Central memory CD8-positive, alpha-beta T cell (primary cell): ENCODE measurements around the gene SKAP2.

Experiments used
- ATAC-seq: fragments of 150-1000 bp; cut with Tn5 transposase; replicated peaks from 2 replicates; pipeline ENCODE4 v1.10.0; 2022; ENCODE audit warnings: mild to moderate bottlenecking, moderate FRiP score, moderate number of reproducible peaks; ENCODE audit not compliant: poor library complexity, severe bottlenecking; ENCODE audit errors: extremely low read depth
- DNase-seq, 2 donors: peaks; one replicate each; pipeline ENCODE4 v3.0.0; 2021; ENCODE audit warnings: low spot score in 2 of 2
- H3K27ac Mint-ChIP-seq: one replicate; pipeline ENCODE4 v1.8.0; 2022; ENCODE audit warnings: low read depth, mild to moderate bottlenecking, moderate library complexity, mixed read lengths
- H3K27me3 Mint-ChIP-seq: one replicate; pipeline ENCODE4 v1.8.0; 2022; ENCODE audit warnings: mixed read lengths
- H3K36me3 Mint-ChIP-seq: one replicate; pipeline ENCODE4 v1.8.0; 2022; ENCODE audit warnings: mild to moderate bottlenecking, moderate library complexity, mixed read lengths; ENCODE audit not compliant: insufficient read depth
- H3K4me1 Mint-ChIP-seq: one replicate; pipeline ENCODE4 v1.8.0; 2022; ENCODE audit warnings: mixed read lengths
- H3K4me3 Mint-ChIP-seq: one replicate; pipeline ENCODE4 v1.8.0; 2022; ENCODE audit warnings: mild to moderate bottlenecking, moderate library complexity, mixed read lengths
- H3K9me3 Mint-ChIP-seq: one replicate; pipeline ENCODE4 v1.8.0; 2022; ENCODE audit warnings: mixed read lengths

SKAP2 gene

GRCh38 chr7:26784118-26784517, 80.3 kb downstream of the SKAP2 start:
- Mint-ChIP-seq H3K27ac (no peak overlapping the region), H3K4me1 (no peaks in the 10 kb centered on the region), H3K27me3 (no peaks in the 10 kb centered on the region), H3K4me3 (no peak overlapping the region), H3K36me3 (no peaks in the 10 kb centered on the region), H3K9me3 (no peaks in the 10 kb centered on the region)
- DNase-seq (no peak), ATAC-seq (no peak)

DNA sequence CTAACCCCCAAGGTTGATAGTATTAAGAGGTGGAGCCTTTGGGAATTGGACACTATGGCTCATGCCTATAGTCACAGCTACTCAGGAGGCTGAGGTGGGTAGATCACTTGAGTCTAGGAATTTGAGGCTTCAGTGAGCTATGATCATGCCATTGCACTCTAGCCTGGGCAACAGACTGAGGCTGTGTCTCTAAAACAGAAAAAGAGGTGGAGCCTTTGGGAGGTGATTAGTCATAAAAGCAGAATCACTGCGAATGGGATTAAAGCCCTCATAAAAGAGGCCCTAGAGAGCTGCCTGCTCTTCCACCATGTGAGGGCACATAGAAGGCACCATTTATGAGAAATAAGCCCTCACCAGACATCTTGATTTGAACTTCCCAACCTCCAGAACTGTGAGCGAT, 81.9 kb downstream of the SKAP2 start:
- Mint-ChIP-seq H3K27ac (no peak overlapping the region), H3K36me3 (no peaks in the 10 kb centered on the region), H3K4me3 (no peak overlapping the region), H3K9me3 (no peaks in the 10 kb centered on the region), H3K27me3 (no peaks in the 10 kb centered on the region), H3K4me1 (no peaks in the 10 kb centered on the region)
- ATAC-seq (no peak), DNase-seq (no peak)

GRCh38 chr7:26779978-26780595, 84.3 kb downstream of the SKAP2 start:
- H3K4me3 Mint-ChIP-seq = no peak overlapping the region
- no peak for ATAC-seq
- DNase-seq = no peak
- H3K9me3 Mint-ChIP-seq = no peaks in the 10 kb centered on the region
- H3K36me3 Mint-ChIP-seq = no peaks in the 10 kb centered on the region
- H3K27ac Mint-ChIP-seq = no peak overlapping the region
- H3K4me1 Mint-ChIP-seq = no peaks in the 10 kb centered on the region
- H3K27me3 Mint-ChIP-seq = no peaks in the 10 kb centered on the region

DNA sequence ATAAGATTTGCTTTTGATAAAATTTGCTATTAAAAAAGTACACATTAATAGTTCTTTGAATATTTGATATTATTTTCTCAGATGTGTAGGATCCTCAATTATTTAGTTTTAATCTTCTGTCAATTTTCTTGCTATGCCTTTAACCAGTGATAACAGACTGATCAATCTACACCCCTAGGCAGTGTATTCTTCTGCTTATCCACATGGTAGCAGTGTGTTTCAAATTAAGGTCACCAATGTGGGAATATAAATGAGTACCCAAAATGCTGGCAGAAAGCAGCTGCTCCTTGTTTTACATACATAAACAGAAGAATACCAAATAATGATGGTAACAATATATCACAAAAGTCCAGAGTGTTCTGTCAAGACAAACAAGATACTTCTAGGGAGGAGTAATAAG, 87.0 kb downstream of the SKAP2 start:
- Mint-ChIP-seq H3K27ac (no peak overlapping the region), H3K27me3 (no peaks in the 10 kb centered on the region), H3K36me3 (no peaks in the 10 kb centered on the region), H3K4me3 (no peak overlapping the region), H3K4me1 (no peaks in the 10 kb centered on the region), H3K9me3 (no peaks in the 10 kb centered on the region)
- no peak for ATAC-seq
- DNase-seq = no peak

- H3K27me3 Mint-ChIP-seq = no peaks in the 10 kb centered on the region
- DNase-seq = no peak
- ATAC-seq = no peak
- H3K27ac Mint-ChIP-seq = no peak overlapping the region
- H3K4me3 Mint-ChIP-seq = no peak overlapping the region
- no peaks in the 10 kb centered on the region for H3K36me3 Mint-ChIP-seq
- no peaks in the 10 kb centered on the region for H3K4me1 Mint-ChIP-seq
- H3K9me3 Mint-ChIP-seq = no peaks in the 10 kb centered on the region
Measured at GRCh38 chr7:26760501-26760900, 103.9 kb downstream of the SKAP2 start.

- H3K36me3 Mint-ChIP-seq = no peaks in the 10 kb centered on the region
- H3K9me3 Mint-ChIP-seq = no peaks in the 10 kb centered on the region
- no peaks in the 10 kb centered on the region for H3K27me3 Mint-ChIP-seq
- no peak for ATAC-seq
- no peaks in the 10 kb centered on the region for H3K4me1 Mint-ChIP-seq
- H3K27ac Mint-ChIP-seq = no peak overlapping the region
- DNase-seq = no peak
- no peak overlapping the region for H3K4me3 Mint-ChIP-seq
Measured at GRCh38 chr7:26759108-26759507, 105.3 kb downstream of the SKAP2 start.

DNA sequence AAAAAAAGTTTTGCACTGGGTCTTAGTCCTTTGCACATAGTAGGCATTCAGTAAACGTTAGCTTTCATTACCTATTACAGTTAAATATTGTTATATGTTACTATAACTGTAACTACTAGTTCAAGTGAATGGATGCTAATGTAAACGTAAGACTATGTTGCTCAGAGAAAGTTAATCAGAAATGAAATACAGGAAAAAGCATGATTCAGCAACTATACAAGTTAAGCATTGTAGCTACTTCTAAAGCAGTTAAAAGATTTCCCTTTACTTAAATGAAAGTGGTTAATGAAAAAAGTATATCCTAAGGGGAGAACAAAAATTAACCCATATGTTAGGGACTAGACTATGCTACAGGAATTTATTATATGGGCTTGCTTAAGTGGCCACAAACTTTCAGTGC, 121.2 kb downstream of the SKAP2 start:
- H3K9me3 Mint-ChIP-seq = no peaks in the 10 kb centered on the region
- H3K27me3 Mint-ChIP-seq = peaks cover 9% of the 10 kb centered on the region
- H3K27ac Mint-ChIP-seq = no peak overlapping the region
- no peaks in the 10 kb centered on the region for H3K36me3 Mint-ChIP-seq
- ATAC-seq = no peak
- no peak overlapping the region for H3K4me3 Mint-ChIP-seq
- no peak for DNase-seq
- no peaks in the 10 kb centered on the region for H3K4me1 Mint-ChIP-seq

DNA sequence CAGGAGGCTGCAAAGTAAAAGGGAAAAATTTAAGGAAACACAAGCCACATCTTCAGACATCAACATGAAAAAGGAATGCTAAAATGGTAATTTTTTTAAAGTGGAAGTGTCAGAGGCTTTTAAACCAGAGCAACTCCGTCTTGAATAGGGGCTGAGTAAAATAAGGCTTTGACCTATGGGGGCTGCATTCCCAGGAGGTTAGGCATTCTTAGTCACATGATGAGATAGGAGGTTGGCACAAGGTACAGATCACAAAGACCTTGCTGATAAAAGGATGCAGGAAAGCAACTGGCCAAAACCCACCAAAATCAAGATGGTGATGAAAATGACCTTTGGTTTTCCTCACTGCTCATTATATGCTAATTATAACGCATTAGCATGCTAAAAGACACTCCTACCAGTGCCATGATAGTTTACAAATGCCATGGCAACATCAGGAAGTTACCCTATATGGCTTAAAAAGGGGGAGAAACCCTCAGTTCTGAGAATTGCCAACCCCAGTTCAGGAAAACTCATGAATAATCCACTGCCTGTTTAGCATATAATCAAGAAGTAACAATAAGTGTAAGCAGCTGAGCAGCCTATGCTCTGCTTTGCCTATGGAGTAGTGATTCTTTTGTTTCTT, 128.3 kb downstream of the SKAP2 start:
- Mint-ChIP-seq H3K27me3 (no peaks in the 10 kb centered on the region), H3K36me3 (no peaks in the 10 kb centered on the region)
- no peak for ATAC-seq

GRCh38 chr7:26729150-26729775, 135.1 kb downstream of the SKAP2 start:
- no peaks in the 10 kb centered on the region for H3K27me3 Mint-ChIP-seq
- DNase-seq (no peak), ATAC-seq (no peak)
- no peak overlapping the region for H3K27ac Mint-ChIP-seq
- peaks cover 3% of the 10 kb centered on the region for H3K36me3 Mint-ChIP-seq
- H3K4me3 Mint-ChIP-seq = no peak overlapping the region
- H3K4me1 Mint-ChIP-seq = no peaks in the 10 kb centered on the region
- no peaks in the 10 kb centered on the region for H3K9me3 Mint-ChIP-seq

More for the DNA sequence above, 128.3 kb downstream of the SKAP2 start:
- Mint-ChIP-seq H3K27ac (no peak overlapping the region), H3K4me1 (no peaks in the 10 kb centered on the region), H3K4me3 (no peak overlapping the region), H3K9me3 (no peaks in the 10 kb centered on the region)
- DNase-seq = no peak

GRCh38 chr7:26726051-26726450, 138.3 kb downstream of the SKAP2 start:
- Mint-ChIP-seq H3K36me3 (peaks cover 3% of the 10 kb centered on the region), H3K27ac (no peak overlapping the region), H3K9me3 (no peaks in the 10 kb centered on the region), H3K27me3 (no peaks in the 10 kb centered on the region), H3K4me3 (no peak overlapping the region), H3K4me1 (no peaks in the 10 kb centered on the region)
- DNase-seq (no peak), ATAC-seq (no peak)

GRCh38 chr7:26724795-26725194, 139.6 kb downstream of the SKAP2 start:
- no peak overlapping the region for H3K4me3 Mint-ChIP-seq
- no peak overlapping the region for H3K27ac Mint-ChIP-seq
- no peaks in the 10 kb centered on the region for H3K9me3 Mint-ChIP-seq
- DNase-seq = no peak
- H3K27me3 Mint-ChIP-seq = no peaks in the 10 kb centered on the region
- ATAC-seq = no peak
- peaks cover 3% of the 10 kb centered on the region for H3K36me3 Mint-ChIP-seq
- H3K4me1 Mint-ChIP-seq = no peaks in the 10 kb centered on the region

- Mint-ChIP-seq H3K27ac (no peak overlapping the region), H3K4me1 (no peaks in the 10 kb centered on the region), H3K4me3 (no peak overlapping the region), H3K9me3 (no peaks in the 10 kb centered on the region), H3K36me3 (peaks cover 3% of the 10 kb centered on the region), H3K27me3 (no peaks in the 10 kb centered on the region)
- DNase-seq (no peak), ATAC-seq (no peak)
Measured at GRCh38 chr7:26723129-26723528, 141.3 kb downstream of the SKAP2 start.

DNA sequence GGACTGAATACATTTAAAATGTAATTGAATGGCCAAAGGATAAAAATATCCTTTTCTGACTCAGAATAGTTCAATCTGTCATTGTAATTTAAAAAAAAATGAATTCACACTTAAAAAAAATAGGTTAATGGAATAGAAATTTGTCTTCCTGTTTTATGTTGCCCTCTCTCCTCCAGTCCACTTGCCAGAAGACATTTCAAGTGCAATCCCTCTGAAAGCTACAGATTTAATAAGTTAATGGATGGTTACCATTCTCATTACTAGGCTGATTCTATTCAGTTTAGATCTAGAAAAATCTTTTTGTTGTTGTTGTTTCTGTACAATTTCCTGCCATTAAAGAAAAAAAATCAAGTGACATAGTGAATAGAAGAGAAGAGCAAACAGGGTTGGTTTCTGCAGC, 142.9 kb downstream of the SKAP2 start:
- Mint-ChIP-seq H3K27ac (no peak overlapping the region), H3K36me3 (no peaks in the 10 kb centered on the region), H3K4me3 (no peak overlapping the region), H3K4me1 (no peaks in the 10 kb centered on the region), H3K9me3 (no peaks in the 10 kb centered on the region), H3K27me3 (no peaks in the 10 kb centered on the region)
- DNase-seq (no peak), ATAC-seq (no peak)
